ENCODE measurements around the gene MAN2A2. TPM values are rescaled to one million over a fixed set of nuclear protein-coding genes. Genes with fewer than 3 reads are reported as not detected.

The MAN2A2 gene
- total and polyA plus RNA-seq, 2 of the 8 experiments (the other 6 are each of a cell fraction or from before 2014, with no cell fraction given): 23.1 to 29.7 TPM

GRCh38 chr15:90870354-90871138 lies 32.6 kb upstream of the MAN2A2 start:
- peaks cover 2% of the 10 kb centered on the region; the same call in 1 of the 2 replicates for H3K79me1 ChIP-seq (ENCODE audit: low read depth, low read length)
- no peak overlapping the region for H3K4ac ChIP-seq (replicated peaks; ENCODE audit: insufficient read length, low read depth, low read length)
- no peaks in the 10 kb centered on the region for H3K36me3 ChIP-seq (ENCODE audit: control insufficient read depth in 2 of 4, insufficient read depth in 4 of 4, low read length in 3 of 4)
- ChIA-PET POLR2A (ENCODE audit: partially characterized antibody) (interaction anchor here (0.6 to 2.2 kb wide), 10 partner anchors 11 to 125 kb away, joined by 3 to 22 read pairs (median 6); partner anchors contain the start of genes FES and HDDC3), CTCF (ENCODE audit: partially characterized antibody) (interaction anchor here (0.6 to 3.2 kb wide), 6 partner anchors 12 to 229 kb away, joined by 3 to 19 read pairs (median 4); partner anchors contain the start of gene HDDC3)
- FAIRE-seq: no peak
- H4K91ac ChIP-seq (replicated peaks; ENCODE audit: insufficient read length, low read length): no peak overlapping the region
- peak overlapping the region; percentile 72 to 79 for H3K4me2 ChIP-seq (ENCODE audit: insufficient read depth in 1 of 2, low read depth in 2 of 2, low read length in 2 of 2)
- H2BK20ac ChIP-seq (ENCODE audit: low read length): no peak overlapping the region
- H2BK12ac ChIP-seq (ENCODE audit: low read depth, low read length): 0 out of 2 replicates have a peak overlapping the region, but pooled peaks have one; percentile 77
- WGBS, 2 experiments (ENCODE audit: extremely low coverage in 1 of 2, insufficient coverage in 1 of 2, insufficient read length in 1 of 2, insufficient replicate concordance in 2 of 2, low coverage in 1 of 2, low lambda C conversion rate in 2 of 2, missing lambda C conversion rate in 1 of 2): 54% methylated on average over 19 of the region's 19 CpGs; no CpG with 5 or more reads in 1 of the 2 experiments
- no peak overlapping the region for H2AFZ ChIP-seq (ENCODE audit: low read length)
- H3K18ac ChIP-seq (ENCODE audit: extremely low read depth, low read length): peak overlapping the region; percentile 74
- no peak overlapping the region for H2BK120ac ChIP-seq (replicated peaks; ENCODE audit: low read depth, low read length)
- no peak overlapping the region for H3K14ac ChIP-seq (ENCODE audit: insufficient read length)
- peak overlapping the region; percentile 47 to 73 (median 63) for H3K4me3 ChIP-seq (ENCODE audit: extremely low read depth in 1 of 4, insufficient read depth in 2 of 4, low read depth in 3 of 4, low read length in 4 of 4)
- TF ChIP-seq KDM1A (IDR thresholded peaks at IDR 0.05; ENCODE audit: borderline replicate concordance, low read length): peak; percentile 66
- 0 out of 2 replicates have a peak, but pooled peaks have one; percentile 26 for TF ChIP-seq TAF1 (IDR thresholded peaks at IDR 0.05; ENCODE audit: low read depth, low read length)
- 0 out of 2 replicates have a peak, but pooled peaks have one; percentile 7 for TF ChIP-seq SP1 (IDR thresholded peaks at IDR 0.05; ENCODE audit: low read depth, low read length)
- TF ChIP-seq ZNF274 (IDR thresholded peaks at IDR 0.05; ENCODE audit: borderline replicate concordance, extremely low read depth, low read length): no peak
- H2BK15ac ChIP-seq (ENCODE audit: low read length): peak overlapping the region; percentile 61; the same call in 1 of the 2 replicates
- no peaks in the 10 kb centered on the region for H3K27me3 ChIP-seq (replicated peaks in 1 of 4; ENCODE audit: control insufficient read depth in 3 of 4, extremely low read depth in 1 of 4, insufficient read depth in 3 of 4, low read length in 3 of 4)
- H3K9me3 ChIP-seq (ENCODE audit: insufficient read depth in 2 of 2, low read depth in 1 of 2, low read length in 1 of 2): no peaks in the 10 kb centered on the region
- H2AK5ac ChIP-seq (ENCODE audit: low read depth, low read length): no peak overlapping the region
- no peak overlapping the region for H4K5ac ChIP-seq (ENCODE audit: insufficient read length, low read depth, low read length)
- H4K8ac ChIP-seq (ENCODE audit: extremely low read depth, insufficient read depth, low read length): no peak overlapping the region; the same call in 1 of the 2 replicates
- H3K27ac ChIP-seq (ENCODE audit: low read depth, low read length): no peak overlapping the region
- peak overlapping the region; percentile 8 for H3K56ac ChIP-seq (replicated peaks; ENCODE audit: insufficient read length, low read depth, low read length)
- H4K20me1 ChIP-seq (replicated peaks in 1 of 2; ENCODE audit: control insufficient read depth in 1 of 2, insufficient read depth in 2 of 2, low read length in 2 of 2): peaks cover 0 to under 1% of the 10 kb centered on the region in 2 experiments
- peaks cover 3% of the 10 kb centered on the region; the same call in 1 of the 2 replicates for H3K23me2 ChIP-seq (ENCODE audit: low read depth, low read length)
- peaks cover 23 to 47% (median 30%) of the 10 kb centered on the region in 4 experiments for H3K4me1 ChIP-seq (replicated peaks in 1 of 4; ENCODE audit: control insufficient read depth in 3 of 4, insufficient read depth in 4 of 4, low read length in 3 of 4)
- peak overlapping the region; percentile 13 to 67 (median 42); a peak in 6 of 7 replicates for H3K9ac ChIP-seq (replicated peaks in 1 of 4; ENCODE audit: extremely low read depth in 1 of 4, low read depth in 3 of 4, low read length in 3 of 4)
- peaks cover 0 to 5% of the 10 kb centered on the region in 2 experiments; a peak in 2 of 4 replicates for H3K79me2 ChIP-seq (ENCODE audit: control insufficient read depth in 1 of 2, insufficient read depth in 2 of 2, low read length in 2 of 2)
- H3K23ac ChIP-seq (ENCODE audit: insufficient read length): no peak overlapping the region
- no peak overlapping the region for H2BK5ac ChIP-seq (ENCODE audit: low read depth, low read length)
- no peak for DNase-seq (ENCODE audit: low read depth in 1 of 2, low spot score in 2 of 2)
